ENCODE results near the gene MEGF11.

The MEGF11 gene

GRCh38 chr15:66019368-66019767 lies 234.2 kb downstream of the MEGF11 start:
- TF ChIP-seq CTCF (IDR thresholded peaks at IDR 0.05; ENCODE audit: poor library complexity, severe bottlenecking) = no peak
- Histone ChIP-seq H3K36me3 (ENCODE audit: low read depth) (no peaks in the 10 kb centered on the region), H3K27ac (ENCODE audit: poor library complexity, severe bottlenecking) (no peak overlapping the region), H3K4me1 (ENCODE audit: insufficient read depth, poor library complexity, severe bottlenecking) (peaks cover 7% of the 10 kb centered on the region), H3K27me3 (ENCODE audit: insufficient read depth, poor library complexity, severe bottlenecking) (no peaks in the 10 kb centered on the region), H3K9me3 (ENCODE audit: severe bottlenecking) (peaks cover 4% of the 10 kb centered on the region), H3K4me3 (ENCODE audit: severe bottlenecking) (no peak overlapping the region)
- DNase-seq (ENCODE audit: low spot score) (no peak), ATAC-seq (ENCODE audit: low read depth) (no peak)

- no peak overlapping the region for H3K4me3 ChIP-seq (ENCODE audit: severe bottlenecking)
- no peak overlapping the region for H3K27ac ChIP-seq (ENCODE audit: poor library complexity, severe bottlenecking)
- no peaks in the 10 kb centered on the region for H3K27me3 ChIP-seq (ENCODE audit: insufficient read depth, poor library complexity, severe bottlenecking)
- peaks cover 4% of the 10 kb centered on the region for H3K9me3 ChIP-seq (ENCODE audit: severe bottlenecking)
- peaks cover 8% of the 10 kb centered on the region for H3K4me1 ChIP-seq (ENCODE audit: insufficient read depth, poor library complexity, severe bottlenecking)
- TF ChIP-seq CTCF (IDR thresholded peaks at IDR 0.05; ENCODE audit: poor library complexity, severe bottlenecking) = no peak
- ATAC-seq (ENCODE audit: low read depth) (no peak), DNase-seq (ENCODE audit: low spot score) (no peak)
- no peaks in the 10 kb centered on the region for H3K36me3 ChIP-seq (ENCODE audit: low read depth)
Observed at GRCh38 chr15:66018488-66018797, 235.1 kb downstream of the MEGF11 start.

- Histone ChIP-seq H3K4me3 (ENCODE audit: severe bottlenecking) (no peak overlapping the region), H3K27me3 (ENCODE audit: insufficient read depth, poor library complexity, severe bottlenecking) (no peaks in the 10 kb centered on the region), H3K4me1 (ENCODE audit: insufficient read depth, poor library complexity, severe bottlenecking) (peaks cover 8% of the 10 kb centered on the region), H3K9me3 (ENCODE audit: severe bottlenecking) (peaks cover 4% of the 10 kb centered on the region), H3K27ac (ENCODE audit: poor library complexity, severe bottlenecking) (no peak overlapping the region), H3K36me3 (ENCODE audit: low read depth) (no peaks in the 10 kb centered on the region)
- no peak for TF ChIP-seq CTCF (IDR thresholded peaks at IDR 0.05; ENCODE audit: poor library complexity, severe bottlenecking)
- ATAC-seq (ENCODE audit: low read depth) = no peak
- DNase-seq (ENCODE audit: low spot score) = no peak
Observed at GRCh38 chr15:66017792-66018487, 235.6 kb downstream of the MEGF11 start.

- Histone ChIP-seq H3K4me3 (ENCODE audit: severe bottlenecking) (no peak overlapping the region), H3K9me3 (ENCODE audit: severe bottlenecking) (peaks cover 4% of the 10 kb centered on the region), H3K27ac (ENCODE audit: poor library complexity, severe bottlenecking) (no peak overlapping the region), H3K4me1 (ENCODE audit: insufficient read depth, poor library complexity, severe bottlenecking) (peaks cover 8% of the 10 kb centered on the region), H3K27me3 (ENCODE audit: insufficient read depth, poor library complexity, severe bottlenecking) (no peaks in the 10 kb centered on the region), H3K36me3 (ENCODE audit: low read depth) (no peaks in the 10 kb centered on the region)
- TF ChIP-seq CTCF (IDR thresholded peaks at IDR 0.05; ENCODE audit: poor library complexity, severe bottlenecking) = no peak
- DNase-seq (ENCODE audit: low spot score) (no peak), ATAC-seq (ENCODE audit: low read depth) (no peak)
Observed at GRCh38 chr15:66017000-66017399, 236.6 kb downstream of the MEGF11 start.

GRCh38 chr15:66016199-66016598 lies 237.4 kb downstream of the MEGF11 start:
- Histone ChIP-seq H3K4me3 (ENCODE audit: severe bottlenecking) (no peak overlapping the region), H3K27ac (ENCODE audit: poor library complexity, severe bottlenecking) (no peak overlapping the region), H3K36me3 (ENCODE audit: low read depth) (no peaks in the 10 kb centered on the region), H3K4me1 (ENCODE audit: insufficient read depth, poor library complexity, severe bottlenecking) (peaks cover 8% of the 10 kb centered on the region), H3K9me3 (ENCODE audit: severe bottlenecking) (peaks cover 4% of the 10 kb centered on the region), H3K27me3 (ENCODE audit: insufficient read depth, poor library complexity, severe bottlenecking) (no peaks in the 10 kb centered on the region)
- TF ChIP-seq CTCF (IDR thresholded peaks at IDR 0.05; ENCODE audit: poor library complexity, severe bottlenecking) = no peak
- ATAC-seq (ENCODE audit: low read depth) (no peak), DNase-seq (ENCODE audit: low spot score) (no peak)

Data from RWPE2 (cell line).